CD14-positive monocyte (primary cell): ENCODE measurements around the gene TMEM170A. TPM values are rescaled to one million over a fixed set of nuclear protein-coding genes. Genes with fewer than 3 reads are reported as not detected.

Experiments used
- DNase-seq, 3 donors: peaks; one replicate each; pipeline ENCODE4 v3.0.0-alpha.2; 2011 to 2022
- H2AFZ ChIP-seq: 2 replicates; pipeline ENCODE4 v1.6.0; 2012; ENCODE audit warnings: mild to moderate bottlenecking, low read depth, low read length, inconsistent platforms; ENCODE audit not compliant: insufficient read depth, poor library complexity, severe bottlenecking
- H3K27ac ChIP-seq, 2 donors: 1 replicate in 1 of 2; 2 replicates in 1 of 2; pipeline ENCODE4 v1.5.1; 2012 to 2013; ENCODE audit warnings: low read length in 2 of 2, control low read depth in 1 of 2, inconsistent platforms in 1 of 2, low read depth in 1 of 2, mild to moderate bottlenecking in 1 of 2
- H3K27me3 ChIP-seq, 2 donors: one replicate each; pipeline versions ENCODE4 v1.6.0 to v1.6.1; 2011 to 2013; ENCODE audit warnings: low read length in 2 of 2; ENCODE audit not compliant: control insufficient read depth in 2 of 2, insufficient read depth in 2 of 2
- H3K36me3 ChIP-seq, 2 donors: replicated peaks in 1 of 2; 1 replicate in 1 of 2; 2 replicates in 1 of 2; pipeline versions ENCODE4 v1.5.1 to v1.6.1; 2012 to 2013; ENCODE audit warnings: low read length in 2 of 2, control low read depth in 1 of 2, inconsistent platforms in 1 of 2, mild to moderate bottlenecking in 1 of 2; ENCODE audit not compliant: insufficient read depth in 2 of 2, control insufficient read depth in 1 of 2
- H3K4me1 ChIP-seq, 2 donors: 1 replicate in 1 of 2; 2 replicates in 1 of 2; pipeline versions ENCODE4 v1.5.1 to v1.6.1; 2012 to 2013; ENCODE audit warnings: low read length in 2 of 2, control low read depth in 1 of 2, inconsistent platforms in 1 of 2, mild to moderate bottlenecking in 1 of 2, moderate library complexity in 1 of 2; ENCODE audit not compliant: insufficient read depth in 2 of 2, control insufficient read depth in 1 of 2
- H3K4me2 ChIP-seq: replicated peaks from 2 replicates; pipeline ENCODE3; 2012; ENCODE audit warnings: low read length, moderate library complexity, mild to moderate bottlenecking; ENCODE audit not compliant: poor library complexity, severe bottlenecking; ENCODE audit errors: extremely low read depth
- H3K4me3 ChIP-seq, 3 experiments: fragments of 200-600 bp in 1 of 3; sonication (generic) in 1 of 3; replicated peaks in 1 of 3; 1 replicate in 2 of 3; 2 replicates in 1 of 3; pipeline ENCODE4 v1.5.1; 2011 to 2013; ENCODE audit warnings: low read length in 3 of 3, mild to moderate bottlenecking in 3 of 3, control low read depth in 2 of 3, low read depth in 2 of 3, inconsistent platforms in 1 of 3, moderate library complexity in 1 of 3
- H3K79me2 ChIP-seq: 2 replicates; pipeline ENCODE4 v1.6.0; 2012; ENCODE audit warnings: mild to moderate bottlenecking, control low read depth, inconsistent platforms, low read length, moderate library complexity; ENCODE audit not compliant: insufficient read depth
- H3K9ac ChIP-seq: 2 replicates; pipeline ENCODE4 v1.6.0; 2017; ENCODE audit warnings: low read length, mild to moderate bottlenecking; ENCODE audit not compliant: insufficient read depth, poor library complexity, severe bottlenecking
- H3K9me3 ChIP-seq, 2 donors: replicated peaks in 1 of 2; 1 replicate in 1 of 2; 2 replicates in 1 of 2; pipeline versions ENCODE4 v1.5.1 to v1.6.1; 2012 to 2013; ENCODE audit warnings: low read length in 2 of 2, control low read depth in 1 of 2; ENCODE audit not compliant: control insufficient read depth in 1 of 2, insufficient read depth in 1 of 2
- H4K20me1 ChIP-seq: 2 replicates; pipeline ENCODE4 v1.6.0; 2012; ENCODE audit warnings: mild to moderate bottlenecking, low read length, control low read depth, moderate library complexity; ENCODE audit not compliant: insufficient read depth
- H3K27ac Mint-ChIP-seq, 7 donors: one replicate each; pipeline ENCODE4 v1.8.0; 2020; ENCODE audit warnings: mild to moderate bottlenecking in 7 of 7, mixed read lengths in 7 of 7, moderate library complexity in 6 of 7, inconsistent platforms in 2 of 7
- H3K27me3 Mint-ChIP-seq, 3 donors: one replicate each; pipeline ENCODE4 v1.8.0; 2021 to 2022; ENCODE audit warnings: low read depth in 3 of 3, mild to moderate bottlenecking in 3 of 3, mixed read lengths in 3 of 3, moderate library complexity in 3 of 3, inconsistent platforms in 1 of 3
- H3K36me3 Mint-ChIP-seq, 2 donors: one replicate each; pipeline ENCODE4 v1.8.0; 2020; ENCODE audit warnings: mixed read lengths in 2 of 2, inconsistent platforms in 1 of 2, mild to moderate bottlenecking in 1 of 2
- H3K4me1 Mint-ChIP-seq: one replicate; pipeline ENCODE4 v1.8.0; 2020; ENCODE audit warnings: mild to moderate bottlenecking, mixed read lengths
- H3K4me3 Mint-ChIP-seq, 2 donors: one replicate each; pipeline ENCODE4 v1.8.0; 2020; ENCODE audit warnings: mild to moderate bottlenecking in 2 of 2, mixed read lengths in 2 of 2, moderate library complexity in 1 of 2
- H3K9me3 Mint-ChIP-seq, 7 donors: one replicate each; pipeline ENCODE4 v1.8.0; 2020 to 2022; ENCODE audit warnings: mixed read lengths in 7 of 7, mild to moderate bottlenecking in 6 of 7, moderate library complexity in 6 of 7, inconsistent platforms in 2 of 7
- CTCF ChIP-seq: fragments of 200-600 bp; IDR thresholded peaks from one replicate; pipeline ENCODE4 v1.8.0; 2022; ENCODE audit warnings: antibody characterized with exemption, mild to moderate bottlenecking
- WGBS: methylation state at CpG from one replicate; pipeline ENCODE4 v1.1.5; 2013; ENCODE audit warnings: missing lambda C conversion rate; ENCODE audit not compliant: insufficient coverage; 5-methylcytosine and 5-hydroxymethylcytosine counted together
- intact Hi-C, 2 donors: fragments of 100-400 bp; cut with micrococcal nuclease; formaldehyde crosslinking; loops; one replicate each; pipeline versions ENCODE4 v1.15.0 to v1.15.1; 2023
- polyA minus RNA-seq: library from RNA; depleted of rRNA, polyadenylated mRNA; stranded (reverse); fragments of >200 nt; gene quantifications from 2 replicates; pipeline ENCODE4 v1.2.3, GENCODE V29; 2012
- polyA plus RNA-seq, 3 donors: library from polyadenylated mRNA; depleted of rRNA in 1 of 3; unstranded in 2 of 3; stranded (reverse) in 1 of 3; fragments of 300-500 nt in 2 of 3; fragments of >200 nt in 1 of 3; fragmentation: Illumina TruSeq in 2 of 3; gene quantifications; 1 replicate in 2 of 3; 2 replicates in 1 of 3; pipeline ENCODE4 v1.2.3, GENCODE V29; 2012 to 2021
- total RNA-seq, 12 experiments: library from RNA in 1 of 12; stranded (reverse) in 1 of 12; fragments of 120-200 nt in 1 of 12; gene quantifications; one replicate each; pipeline ENCODE4 v1.2.4 and lab custom pipeline; 2013 to 2026; ENCODE audit warnings: mixed read lengths in 6 of 12, inconsistent platforms in 1 of 12

Gene TMEM170A
- total RNA-seq (2013), result 29.5 TPM
- polyA plus RNA-seq (10 to 100 TPM; 17.9 to 31.6 (median 25.4) TPM), polyA minus RNA-seq (18.6 and 23.3 TPM in 2 replicates), total RNA-seq (lab: John Stamatoyannopoulos, UW) (53.9 to 161 (median 82.6) reads per million in 11 experiments)

GRCh38 chr16:75464122-75464918 is at the start of gene TMEM170A:
TMEM170A (minus strand) TSS chr16:75464689; CDS start chr16:75464600, 89 bp downstream.
- H3K79me2 ChIP-seq, result peaks cover 50% of the 10 kb centered on the region
- H3K4me2 ChIP-seq, result peak within 1 kb of the TSS; percentile 83
- H3K4me1 ChIP-seq, result peaks cover 25 to 34% of the 10 kb centered on the region in 2 donors
- peak within 1 kb of the TSS; percentile 81 for H2AFZ ChIP-seq
- peaks cover 0 to 11% of the 10 kb centered on the region in 2 donors for H3K36me3 ChIP-seq
- intact Hi-C loops, result loop anchor here (1.0 to 10.0 kb wide), 5 partner anchors 30 to 183 kb away; partner anchors contain the start of genes ADAT1 (in 2 of the 2), GABARAPL2 (in 1 of the 2), KARS1 (in 1 of the 2) and TERF2IP (in 1 of the 2)
- Mint-ChIP-seq H3K27ac (peak within 1 kb of the TSS; percentile 89 to 97 (median 96)), H3K4me1 (peaks cover 29% of the 10 kb centered on the region), H3K4me3 (peak within 1 kb of the TSS; percentile 95 to 96), H3K9me3 (peaks cover 0 to 12% (median 4%) of the 10 kb centered on the region in 7 donors), H3K27me3 (peaks cover 0 to 3% (median 2%) of the 10 kb centered on the region in 3 donors), H3K36me3 (peaks cover 10 to 16% of the 10 kb centered on the region in 2 donors)
- DNase-seq, result peak; percentile 99 to 100 (median 99)
- peak within 1 kb of the TSS; percentile 90 for H3K9ac ChIP-seq
- WGBS, result under 1% methylated on average over 83 of the region's 89 CpGs
- peaks cover 0 to 4% of the 10 kb centered on the region in 2 donors for H3K9me3 ChIP-seq
- peak within 1 kb of the TSS; percentile 88 to 94 for H3K27ac ChIP-seq
- H3K27me3 ChIP-seq, result no peaks in the 10 kb centered on the region
- H4K20me1 ChIP-seq, result peaks cover 46% of the 10 kb centered on the region
- peak; percentile 100 for TF ChIP-seq CTCF
- peak within 1 kb of the TSS; percentile 65 to 87 (median 78) for H3K4me3 ChIP-seq

- Histone ChIP-seq H3K9ac (peak overlapping the region; percentile 12), H3K27me3 (peaks cover 0 to 3% of the 10 kb centered on the region in 2 donors), H3K9me3 (no peaks in the 10 kb centered on the region), H3K27ac (peak overlapping the region; percentile 0 to 69), H3K4me3 (peak overlapping the region in 1 of 3 experiments; percentile 44), H3K4me1 (peaks cover 18 to 20% of the 10 kb centered on the region in 2 donors), H4K20me1 (no peaks in the 10 kb centered on the region), H2AFZ (no peak overlapping the region), H3K4me2 (peak overlapping the region; percentile 38), H3K36me3 (no peaks in the 10 kb centered on the region), H3K79me2 (no peaks in the 10 kb centered on the region)
- H3K36me3 Mint-ChIP-seq, result no peaks in the 10 kb centered on the region
- DNase-seq, result peak; percentile 93 to 98 (median 98)
- peak overlapping the region; percentile 84 to 95 (median 92) for H3K27ac Mint-ChIP-seq
- H3K4me1 Mint-ChIP-seq, result peaks cover 24% of the 10 kb centered on the region
- peaks cover 0 to 9% (median 6%) of the 10 kb centered on the region in 3 donors for H3K27me3 Mint-ChIP-seq
- peak overlapping the region; percentile 37 to 52 for H3K4me3 Mint-ChIP-seq
- H3K9me3 Mint-ChIP-seq, result no peaks in the 10 kb centered on the region
- WGBS, result 0% methylated on average over 2 of the region's 7 CpGs
- no peak for TF ChIP-seq CTCF
- intact Hi-C loops, result no loop called here
Measured at GRCh38 chr16:75506574-75506973, 42.1 kb upstream of the TMEM170A start.
